Panc1 (cell line): ENCODE results near the gene SPANXD. TPM values are rescaled to one million over a fixed set of nuclear protein-coding genes. Genes with fewer than 3 reads are reported as not detected.
"Not testable (repeated sequence)": the region's sequence is repeated elsewhere in the genome, so short reads cannot be mapped to it uniquely, and the experiment has no call there.

ENCODE experiments used
- ATAC-seq: fragments of 200-7000 bp; cut with Tn5 transposase; 2 replicates; pipeline ENCODE4 v1.9.1; 2020; ENCODE audit warnings: mild to moderate bottlenecking, moderate library complexity
- Bru-seq: library from RNA; stranded (reverse); fragments of 400-500 nt; gene quantifications from one replicate; lab custom pipeline; 2021; lab: Mats Ljungman, UMichigan
- BruChase-seq, 2 experiments: library from RNA; stranded (reverse); fragments of 400-500 nt; gene quantifications; one replicate each; lab custom pipeline; 2021; lab: Mats Ljungman, UMichigan
- BruUV-seq: library from RNA; stranded (reverse); fragments of 400-500 nt; replicated peaks from 2 replicates; lab custom pipeline; 2021; lab: Mats Ljungman, UMichigan
- CTCF ChIA-PET: fragments of 300-600 bp; sonication (Branson Sonifier 250); formaldehyde crosslinking; loops from one replicate; lab custom pipeline; 2022; ENCODE audit warnings: antibody characterized with exemption; lab: Charles Lee
- POLR2A ChIA-PET: fragments of 300-600 bp; sonication (Branson Sonifier 250); formaldehyde crosslinking; loops from one replicate; lab custom pipeline; 2022; ENCODE audit warnings: antibody characterized with exemption; lab: Charles Lee
- DNase-seq: peaks from one replicate; pipeline ENCODE4 v3.0.0-alpha.2; 2010; ENCODE audit warnings: low read depth, low spot score
- H3K27ac ChIP-seq: 2 replicates; pipeline ENCODE4 v1.5.1; 2011; ENCODE audit warnings: mild to moderate bottlenecking, low read length, inconsistent platforms
- H3K27me3 ChIP-seq: fragments of 200-500 bp; sonication (Bioruptor generic); 2 replicates; pipeline ENCODE4 v1.6.0; 2014; ENCODE audit warnings: low read length, inconsistent platforms; ENCODE audit not compliant: control insufficient read depth, insufficient read depth
- H3K36me3 ChIP-seq: fragments of 200-500 bp; sonication (Bioruptor generic); 2 replicates; pipeline ENCODE4 v1.5.1; 2014; ENCODE audit warnings: inconsistent platforms, mild to moderate bottlenecking, low read length, moderate library complexity; ENCODE audit not compliant: control insufficient read depth, insufficient read depth
- H3K4me1 ChIP-seq: 2 replicates; pipeline ENCODE4 v1.5.1; 2011; ENCODE audit warnings: inconsistent platforms, mild to moderate bottlenecking, low read length, moderate library complexity; ENCODE audit not compliant: control insufficient read depth, insufficient read depth
- H3K4me3 ChIP-seq, 2 experiments: 2 replicates each; pipeline ENCODE4 v1.5.1; 2011 to 2012; ENCODE audit warnings: low read depth in 2 of 2, low read length in 2 of 2, mild to moderate bottlenecking in 2 of 2, inconsistent platforms in 1 of 2, moderate library complexity in 1 of 2
- H3K9me3 ChIP-seq: fragments of 200-500 bp; sonication (Bioruptor generic); 2 replicates; pipeline ENCODE4 v1.5.1; 2014; ENCODE audit warnings: low read depth, mild to moderate bottlenecking, inconsistent platforms, low read length, moderate library complexity; ENCODE audit not compliant: control insufficient read depth, insufficient read depth
- POLR2AphosphoS5 ChIP-seq: IDR thresholded peaks from 2 replicates; pipeline ENCODE4 v1.6.1; 2012; ENCODE audit warnings: mild to moderate bottlenecking, low read depth, low read length, moderate library complexity
- SIN3A ChIP-seq: IDR thresholded peaks from 2 replicates; pipeline ENCODE4 v1.6.1; 2012; ENCODE audit warnings: low read depth, mild to moderate bottlenecking, low read length, moderate library complexity, borderline replicate concordance; ENCODE audit not compliant: insufficient read depth
- TCF7L2 ChIP-seq: IDR thresholded peaks from 2 replicates; pipeline ENCODE4 v1.6.1; 2011; ENCODE audit warnings: mild to moderate bottlenecking, low read depth, low read length, inconsistent platforms
- in situ Hi-C: cut with HindIII; loops from 2 replicates; pipeline ENCODE4 v1.10.0; 2016; ENCODE audit warnings: low sequenced_read_pairs, low pct_unique_long_range_greater_than_20kb
- intact Hi-C: fragments of 100-400 bp; cut with micrococcal nuclease; formaldehyde crosslinking; loops from one replicate; pipeline ENCODE4 v1.10.0; 2022; ENCODE audit not compliant: unreplicated experiment
- long read RNA-seq: library from polyadenylated mRNA; unstranded; transcript quantifications from one replicate; pipeline ENCODE4 v2.0.0, GENCODE V29; 2021; ENCODE audit not compliant: unreplicated experiment
- polyA plus RNA-seq: library from polyadenylated mRNA; unstranded; fragments of >200 nt; gene quantifications from one replicate; pipeline ENCODE4 v1.2.1, GENCODE V29; 2012; ENCODE audit warnings: missing spikeins; ENCODE audit not compliant: insufficient read length
- total RNA-seq: library from RNA; stranded (reverse); gene quantifications from one replicate; pipeline ENCODE4 v1.2.1, GENCODE V29; 2021; ENCODE audit not compliant: unreplicated experiment
- TF ChIP-seq, protein P1 (sequence below), 2 experiments: IDR thresholded peaks; 2 replicates each; pipeline ENCODE4 v1.6.1; 2011 to 2012; ENCODE audit warnings: low read depth in 2 of 2, control low read depth in 1 of 2, low read length in 1 of 2, mild to moderate bottlenecking in 1 of 2, moderate library complexity in 1 of 2; ENCODE audit not compliant: insufficient read depth in 1 of 2
- TF ChIP-seq, protein P2 (sequence below): fragments of 450-650 bp; IDR thresholded peaks from 2 replicates; pipeline ENCODE4 v1.5.1; 2017; ENCODE audit warnings: mild to moderate bottlenecking

SPANXD gene, protein sequence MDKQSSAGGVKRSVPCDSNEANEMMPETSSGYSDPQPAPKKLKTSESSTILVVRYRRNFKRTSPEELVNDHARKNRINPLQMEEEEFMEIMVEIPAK
- total RNA-seq, result not detected
- not detected for polyA plus RNA-seq
- not detected for Bru-seq, nascent RNA
- not detected for BruChase-seq, experiment 1, labeled RNA remaining after a 2-hour chase
- not detected for BruChase-seq, experiment 2, labeled RNA remaining after a 6-hour chase
- long read RNA-seq, result 0 reads

DNA sequence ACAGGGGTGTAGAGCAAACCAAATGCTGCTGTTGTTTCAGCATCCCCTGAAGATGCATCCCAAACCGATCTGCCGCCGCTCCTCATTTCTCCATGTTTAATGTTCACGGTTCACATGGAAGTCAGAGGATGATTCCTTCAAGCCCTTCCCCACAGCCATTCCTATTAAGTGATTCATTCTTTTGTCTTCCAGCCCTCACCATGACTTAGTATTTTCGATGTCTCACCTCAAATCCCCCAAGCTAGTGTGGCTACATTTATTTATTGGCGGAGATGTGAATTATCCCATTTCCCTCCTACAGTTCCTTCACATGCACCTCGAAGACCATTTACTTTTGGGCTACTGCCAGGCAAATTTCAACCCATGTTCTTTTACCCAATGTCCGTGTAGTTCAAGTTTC, at the start of gene SPANXD:
TSS of gene SPANXD (minus strand) at position 101 of the 400 bp plus-strand sequence. CDS start 334 bp downstream, outside the sequence.
- POLR2A ChIA-PET, H3K36me3 ChIP-seq, H3K9me3 ChIP-seq, H3K4me1 ChIP-seq, H3K4me3 ChIP-seq, DNase-seq, BruUV-seq, intact Hi-C loops, ATAC-seq, H3K27me3 ChIP-seq, in situ Hi-C loops, H3K27ac ChIP-seq, CTCF ChIA-PET: not testable (repeated sequence)

DNA sequence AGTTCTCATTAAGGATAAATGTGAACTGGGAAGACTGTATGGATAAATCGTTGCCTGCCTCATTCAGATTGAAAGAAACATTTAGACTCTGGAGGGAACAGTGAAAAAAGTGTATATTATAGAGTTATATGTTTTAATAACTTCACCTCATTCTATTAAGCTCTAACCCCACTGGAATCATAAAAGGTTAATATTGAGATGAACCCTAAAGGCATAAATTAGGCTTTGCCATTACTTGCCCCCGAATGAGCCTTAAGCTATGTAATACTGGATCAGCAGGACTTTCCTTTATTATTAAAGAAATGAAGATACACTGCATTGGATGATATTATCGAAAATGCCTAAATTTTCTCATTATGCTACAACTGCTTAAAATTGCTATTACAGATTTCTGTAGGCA, 44.1 kb upstream of the SPANXD start:
- no peak for DNase-seq
- in situ Hi-C loops (no loop called here), intact Hi-C loops (no loop called here)
- no peak for ATAC-seq
- Histone ChIP-seq H3K4me3 (no peak overlapping the region), H3K27me3 (no peaks in the 10 kb centered on the region), H3K4me1 (no peaks in the 10 kb centered on the region), H3K9me3 (peaks cover 4% of the 10 kb centered on the region; the same call in 1 of the 2 replicates), H3K27ac (no peak overlapping the region), H3K36me3 (no peaks in the 10 kb centered on the region)
- no peak for TF ChIP-seq SIN3A
- TF ChIP-seq TCF7L2, result no peak
- TF ChIP-seq, protein P1, sequence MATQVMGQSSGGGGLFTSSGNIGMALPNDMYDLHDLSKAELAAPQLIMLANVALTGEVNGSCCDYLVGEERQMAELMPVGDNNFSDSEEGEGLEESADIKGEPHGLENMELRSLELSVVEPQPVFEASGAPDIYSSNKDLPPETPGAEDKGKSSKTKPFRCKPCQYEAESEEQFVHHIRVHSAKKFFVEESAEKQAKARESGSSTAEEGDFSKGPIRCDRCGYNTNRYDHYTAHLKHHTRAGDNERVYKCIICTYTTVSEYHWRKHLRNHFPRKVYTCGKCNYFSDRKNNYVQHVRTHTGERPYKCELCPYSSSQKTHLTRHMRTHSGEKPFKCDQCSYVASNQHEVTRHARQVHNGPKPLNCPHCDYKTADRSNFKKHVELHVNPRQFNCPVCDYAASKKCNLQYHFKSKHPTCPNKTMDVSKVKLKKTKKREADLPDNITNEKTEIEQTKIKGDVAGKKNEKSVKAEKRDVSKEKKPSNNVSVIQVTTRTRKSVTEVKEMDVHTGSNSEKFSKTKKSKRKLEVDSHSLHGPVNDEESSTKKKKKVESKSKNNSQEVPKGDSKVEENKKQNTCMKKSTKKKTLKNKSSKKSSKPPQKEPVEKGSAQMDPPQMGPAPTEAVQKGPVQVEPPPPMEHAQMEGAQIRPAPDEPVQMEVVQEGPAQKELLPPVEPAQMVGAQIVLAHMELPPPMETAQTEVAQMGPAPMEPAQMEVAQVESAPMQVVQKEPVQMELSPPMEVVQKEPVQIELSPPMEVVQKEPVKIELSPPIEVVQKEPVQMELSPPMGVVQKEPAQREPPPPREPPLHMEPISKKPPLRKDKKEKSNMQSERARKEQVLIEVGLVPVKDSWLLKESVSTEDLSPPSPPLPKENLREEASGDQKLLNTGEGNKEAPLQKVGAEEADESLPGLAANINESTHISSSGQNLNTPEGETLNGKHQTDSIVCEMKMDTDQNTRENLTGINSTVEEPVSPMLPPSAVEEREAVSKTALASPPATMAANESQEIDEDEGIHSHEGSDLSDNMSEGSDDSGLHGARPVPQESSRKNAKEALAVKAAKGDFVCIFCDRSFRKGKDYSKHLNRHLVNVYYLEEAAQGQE (IDR thresholded peaks at IDR 0.05; ENCODE audit: insufficient read depth in 1 of 2, low read depth in 2 of 2, low read length in 1 of 2), result no peak
- CTCF ChIA-PET, result no interaction called here
- POLR2A ChIA-PET, result no interaction called here
- BruUV-seq, result no TSS peak

DNA sequence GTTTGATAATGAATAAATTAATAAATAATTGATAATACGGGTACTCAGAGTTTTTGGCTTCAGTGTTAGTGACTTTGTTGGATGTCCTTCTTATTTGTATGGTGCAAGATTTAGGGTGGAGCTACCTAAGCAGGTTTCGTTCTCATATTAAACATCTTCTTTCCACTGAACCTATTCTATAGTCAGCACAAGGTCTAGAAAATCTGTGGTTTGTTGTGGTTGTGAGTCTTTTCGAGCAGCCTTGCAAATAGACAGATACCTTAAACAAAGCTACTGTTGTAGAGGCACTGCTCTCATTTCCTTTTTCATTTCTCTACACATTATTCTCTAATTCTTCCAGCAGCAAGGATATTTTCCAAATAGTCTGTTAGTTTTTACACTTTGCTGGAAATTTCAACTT, 38.1 kb upstream of the SPANXD start:
- intact Hi-C loops, result no loop called here
- Histone ChIP-seq H3K4me3 (no peak overlapping the region), H3K36me3 (no peaks in the 10 kb centered on the region), H3K9me3 (no peaks in the 10 kb centered on the region), H3K4me1 (no peaks in the 10 kb centered on the region), H3K27me3 (no peaks in the 10 kb centered on the region), H3K27ac (no peak overlapping the region)
- in situ Hi-C loops, result no loop called here
- BruUV-seq, result no TSS peak
- TF ChIP-seq POLR2AphosphoS5, result no peak
- TF ChIP-seq, protein P2, sequence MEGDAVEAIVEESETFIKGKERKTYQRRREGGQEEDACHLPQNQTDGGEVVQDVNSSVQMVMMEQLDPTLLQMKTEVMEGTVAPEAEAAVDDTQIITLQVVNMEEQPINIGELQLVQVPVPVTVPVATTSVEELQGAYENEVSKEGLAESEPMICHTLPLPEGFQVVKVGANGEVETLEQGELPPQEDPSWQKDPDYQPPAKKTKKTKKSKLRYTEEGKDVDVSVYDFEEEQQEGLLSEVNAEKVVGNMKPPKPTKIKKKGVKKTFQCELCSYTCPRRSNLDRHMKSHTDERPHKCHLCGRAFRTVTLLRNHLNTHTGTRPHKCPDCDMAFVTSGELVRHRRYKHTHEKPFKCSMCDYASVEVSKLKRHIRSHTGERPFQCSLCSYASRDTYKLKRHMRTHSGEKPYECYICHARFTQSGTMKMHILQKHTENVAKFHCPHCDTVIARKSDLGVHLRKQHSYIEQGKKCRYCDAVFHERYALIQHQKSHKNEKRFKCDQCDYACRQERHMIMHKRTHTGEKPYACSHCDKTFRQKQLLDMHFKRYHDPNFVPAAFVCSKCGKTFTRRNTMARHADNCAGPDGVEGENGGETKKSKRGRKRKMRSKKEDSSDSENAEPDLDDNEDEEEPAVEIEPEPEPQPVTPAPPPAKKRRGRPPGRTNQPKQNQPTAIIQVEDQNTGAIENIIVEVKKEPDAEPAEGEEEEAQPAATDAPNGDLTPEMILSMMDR, result no peak
- TF ChIP-seq, protein P1 (IDR thresholded peaks at IDR 0.05; ENCODE audit: insufficient read depth in 1 of 2, low read depth in 2 of 2, low read length in 1 of 2), result no peak
- no peak for TF ChIP-seq SIN3A
- ChIA-PET POLR2A (no interaction called here), CTCF (no interaction called here)
- no peak for DNase-seq
- ATAC-seq, result no peak
